Muscle of leg (tissue), 11 donors: Measurements from ENCODE around the gene CFAP300. TPM values are rescaled to one million over a fixed set of nuclear protein-coding genes. Genes with fewer than 3 reads are reported as not detected.
A peak's percentile ranks its signal among the peaks of the same experiment; 100 is the strongest.

Experiments
- DNase-seq: peaks from one replicate; pipeline ENCODE4 v3.0.0; 2013
- H3K27ac ChIP-seq: one replicate; pipeline ENCODE4 v1.5.1; 2013; ENCODE audit warnings: mild to moderate bottlenecking, low read length, control low read depth
- H3K27me3 ChIP-seq: one replicate; pipeline ENCODE4 v1.6.1; 2013; ENCODE audit warnings: low read length; ENCODE audit not compliant: control insufficient read depth, insufficient read depth
- H3K36me3 ChIP-seq: one replicate; pipeline ENCODE4 v1.6.1; 2013; ENCODE audit warnings: low read length; ENCODE audit not compliant: control insufficient read depth, insufficient read depth
- H3K4me1 ChIP-seq: one replicate; pipeline ENCODE4 v1.6.1; 2013; ENCODE audit warnings: low read length; ENCODE audit not compliant: control insufficient read depth, insufficient read depth
- H3K4me3 ChIP-seq: one replicate; pipeline ENCODE4 v1.5.1; 2013; ENCODE audit warnings: low read length, control low read depth
- H3K9me3 ChIP-seq: replicated peaks from 2 replicates; pipeline ENCODE4 v1.6.1; 2013; ENCODE audit warnings: low read depth, low read length; ENCODE audit not compliant: control insufficient read depth
- WGBS: methylation state at CpG from one replicate; pipeline ENCODE4 v1.1.5; 2013; ENCODE audit warnings: missing lambda C conversion rate; ENCODE audit not compliant: insufficient coverage; 5-methylcytosine and 5-hydroxymethylcytosine counted together
- polyA plus RNA-seq, 8 donors: library from polyadenylated mRNA; unstranded; fragments of 120-200 nt; gene quantifications; one replicate each; pipeline versions ENCODE4 v1.2.1 to v1.2.3, GENCODE V29; 2013; ENCODE audit warnings: inconsistent platforms in 1 of 8, low replicate concordance in 1 of 8; ENCODE audit not compliant: insufficient read length in 8 of 8, insufficient read depth in 1 of 8
- total RNA-seq: library from RNA; stranded (reverse); fragments of 120-200 nt; gene quantifications from one replicate; pipeline ENCODE4 v1.2.4, GENCODE V29; 2013

Gene CFAP300
- total and polyA plus RNA-seq, 9 donors, result 1.6 to 4.2 (median 2.3) TPM

DNA sequence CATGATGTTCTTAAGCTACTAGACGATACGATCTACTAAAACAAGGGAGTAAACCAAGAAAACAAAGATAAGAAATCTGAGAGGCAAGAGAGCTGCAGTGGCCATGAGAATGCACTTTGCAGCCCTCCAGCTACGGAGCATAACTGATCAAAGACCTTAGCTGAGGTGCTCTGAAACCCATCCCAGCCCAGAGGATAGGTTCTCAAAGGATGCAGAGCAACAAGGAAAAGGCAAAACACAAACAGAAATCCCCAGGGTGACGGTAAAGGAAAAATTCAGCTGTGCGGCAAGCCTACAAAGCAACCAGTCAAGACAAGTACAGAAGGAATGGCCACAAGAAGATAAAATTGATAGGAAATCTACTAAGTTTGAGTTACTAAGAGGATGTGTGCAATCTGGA is 32.5 kb upstream of the CFAP300 start:
- Histone ChIP-seq H3K9me3 (no peaks in the 10 kb centered on the region), H3K36me3 (no peaks in the 10 kb centered on the region), H3K27ac (no peak overlapping the region), H3K27me3 (no peaks in the 10 kb centered on the region), H3K4me1 (peaks cover 4% of the 10 kb centered on the region), H3K4me3 (no peak overlapping the region)
- WGBS, result 89% methylated on average over 3 of the region's 5 CpGs
- DNase-seq, result no peak

DNA sequence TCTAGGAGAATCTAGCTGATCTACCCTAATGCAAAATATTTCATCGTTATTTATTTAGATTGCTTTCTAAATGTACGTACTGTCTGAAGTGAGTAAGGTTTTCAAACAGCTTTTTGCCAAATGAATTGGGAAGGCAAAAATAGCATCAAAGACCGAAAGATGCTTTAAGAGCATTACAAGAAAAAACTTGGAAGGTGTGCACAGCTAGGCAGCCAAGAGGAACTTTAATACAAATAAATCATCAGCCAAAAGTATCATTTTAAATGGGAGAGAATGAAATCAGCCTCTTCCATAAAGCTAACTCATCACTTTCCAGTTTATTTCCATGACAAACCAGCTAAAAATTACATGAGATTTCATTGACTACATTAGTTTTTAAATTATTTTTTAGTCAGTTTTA is 30.2 kb upstream of the CFAP300 start:
- no peaks in the 10 kb centered on the region for H3K27me3 ChIP-seq
- WGBS, result no CpG with 5 or more reads among the region's 3 CpGs
- peak; percentile 81 for DNase-seq

DNA sequence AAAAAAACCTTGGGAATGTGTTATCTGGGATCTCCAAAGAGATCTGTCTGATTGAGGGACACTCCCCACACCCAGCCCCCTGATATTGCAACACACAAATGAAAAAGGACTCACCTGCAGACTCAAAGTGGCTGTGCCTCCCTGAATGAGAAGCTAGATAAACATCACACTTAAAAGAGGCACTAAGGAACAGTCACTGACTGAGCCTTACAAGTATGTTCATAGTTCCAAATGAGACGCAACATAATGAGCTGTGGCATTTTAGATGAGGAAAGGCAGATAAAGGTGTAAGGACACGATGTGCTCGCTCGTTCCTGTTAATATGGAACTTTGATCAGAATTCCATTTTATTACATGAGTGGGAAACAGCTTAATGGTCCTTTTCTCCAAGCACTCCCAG is 21.0 kb upstream of the CFAP300 start:
- no peaks in the 10 kb centered on the region for H3K9me3 ChIP-seq
- H3K36me3 ChIP-seq, result no peaks in the 10 kb centered on the region
- no peaks in the 10 kb centered on the region for H3K27me3 ChIP-seq
- H3K27ac ChIP-seq, result no peak overlapping the region
- WGBS, result 100% methylated on average over 1 of the region's 4 CpGs
- no peaks in the 10 kb centered on the region for H3K4me1 ChIP-seq
- H3K4me3 ChIP-seq, result no peak overlapping the region
- DNase-seq, result no peak

More for the DNA sequence above, 30.2 kb upstream of the CFAP300 start:
- Histone ChIP-seq H3K4me1 (no peaks in the 10 kb centered on the region), H3K36me3 (no peaks in the 10 kb centered on the region), H3K27ac (no peak overlapping the region), H3K4me3 (no peak overlapping the region), H3K9me3 (no peaks in the 10 kb centered on the region)

DNA sequence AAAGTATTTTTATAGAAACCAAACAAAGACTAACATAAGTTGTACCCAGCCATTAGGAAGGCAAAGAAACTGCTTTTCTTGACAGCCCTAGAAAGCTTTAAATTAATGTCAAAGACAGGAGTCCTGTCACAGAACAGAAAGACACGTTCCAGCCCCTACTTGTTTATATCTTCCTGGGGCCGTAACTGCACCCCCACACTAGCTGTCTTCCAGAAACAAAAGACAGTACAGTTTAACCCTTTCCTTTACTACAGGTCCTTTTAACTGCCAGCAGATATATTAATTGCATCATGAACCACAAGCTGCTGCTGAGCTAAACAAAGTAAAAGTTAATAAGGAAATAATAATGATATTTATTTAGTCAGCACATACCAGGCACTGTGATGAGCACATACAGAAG is 20.3 kb upstream of the CFAP300 start:
- WGBS, result 6% methylated on average over 2 of the region's 2 CpGs
- no peak overlapping the region for H3K4me3 ChIP-seq
- no peak overlapping the region for H3K27ac ChIP-seq
- H3K27me3 ChIP-seq, result no peaks in the 10 kb centered on the region
- no peaks in the 10 kb centered on the region for H3K9me3 ChIP-seq
- no peaks in the 10 kb centered on the region for H3K36me3 ChIP-seq
- H3K4me1 ChIP-seq, result no peaks in the 10 kb centered on the region
- no peak for DNase-seq

DNA sequence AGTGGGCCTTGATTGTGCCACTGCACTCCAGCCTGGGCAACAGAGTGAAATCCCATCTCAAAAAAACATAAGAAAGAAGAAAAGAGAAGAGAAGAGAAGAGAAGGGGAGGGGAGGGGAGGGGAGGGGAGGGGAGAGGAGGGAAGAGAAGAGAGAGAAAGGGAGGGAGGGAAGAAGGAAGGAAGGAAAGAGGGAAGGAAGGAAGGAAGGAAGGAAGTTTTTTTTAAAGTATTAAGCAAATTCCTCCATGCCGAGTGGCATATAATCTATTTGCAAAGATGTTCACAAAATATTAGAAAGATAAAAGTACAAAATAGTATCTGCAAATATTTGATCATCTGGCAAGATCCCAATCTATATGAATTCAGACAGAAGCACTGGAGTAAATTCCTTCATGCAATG is 10.5 kb upstream of the CFAP300 start:
- WGBS, result no CpG with 5 or more reads among the region's 1 CpG
- H3K27ac ChIP-seq, result no peak overlapping the region
- no peaks in the 10 kb centered on the region for H3K27me3 ChIP-seq

DNA sequence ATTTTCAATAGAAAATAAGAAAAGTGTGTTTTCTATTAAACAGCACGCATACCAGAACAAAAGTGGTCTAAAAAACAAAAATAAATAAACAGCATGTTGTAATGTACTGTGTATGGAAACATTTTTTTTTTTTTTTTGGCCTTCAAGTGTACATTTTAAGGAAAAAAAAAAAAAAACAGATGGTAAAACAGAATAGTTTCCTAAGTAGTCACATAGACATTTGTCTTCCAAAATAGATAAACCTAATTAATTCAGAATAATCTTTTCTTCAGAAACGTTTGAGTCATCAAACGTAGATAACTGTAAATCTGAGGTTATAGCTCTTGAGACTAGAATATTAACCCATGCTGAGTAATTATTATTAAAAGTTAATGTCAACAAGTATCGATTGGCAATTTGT is 396 bp upstream of the CFAP300 start:
- peaks cover 10% of the 10 kb centered on the region for H3K27me3 ChIP-seq
- no CpG with 5 or more reads among the region's 4 CpGs for WGBS
- peak; percentile 70 for DNase-seq
- H3K36me3 ChIP-seq, result no peaks in the 10 kb centered on the region
- H3K4me1 ChIP-seq, result peaks cover 4% of the 10 kb centered on the region
- peak overlapping the region; percentile 68 for H3K4me3 ChIP-seq
- H3K27ac ChIP-seq, result no peak overlapping the region
- H3K9me3 ChIP-seq, result no peaks in the 10 kb centered on the region

More for the DNA sequence above, 10.5 kb upstream of the CFAP300 start:
- Histone ChIP-seq H3K9me3 (no peaks in the 10 kb centered on the region), H3K36me3 (no peaks in the 10 kb centered on the region), H3K4me1 (no peaks in the 10 kb centered on the region), H3K4me3 (no peak overlapping the region)
- DNase-seq, result no peak

DNA sequence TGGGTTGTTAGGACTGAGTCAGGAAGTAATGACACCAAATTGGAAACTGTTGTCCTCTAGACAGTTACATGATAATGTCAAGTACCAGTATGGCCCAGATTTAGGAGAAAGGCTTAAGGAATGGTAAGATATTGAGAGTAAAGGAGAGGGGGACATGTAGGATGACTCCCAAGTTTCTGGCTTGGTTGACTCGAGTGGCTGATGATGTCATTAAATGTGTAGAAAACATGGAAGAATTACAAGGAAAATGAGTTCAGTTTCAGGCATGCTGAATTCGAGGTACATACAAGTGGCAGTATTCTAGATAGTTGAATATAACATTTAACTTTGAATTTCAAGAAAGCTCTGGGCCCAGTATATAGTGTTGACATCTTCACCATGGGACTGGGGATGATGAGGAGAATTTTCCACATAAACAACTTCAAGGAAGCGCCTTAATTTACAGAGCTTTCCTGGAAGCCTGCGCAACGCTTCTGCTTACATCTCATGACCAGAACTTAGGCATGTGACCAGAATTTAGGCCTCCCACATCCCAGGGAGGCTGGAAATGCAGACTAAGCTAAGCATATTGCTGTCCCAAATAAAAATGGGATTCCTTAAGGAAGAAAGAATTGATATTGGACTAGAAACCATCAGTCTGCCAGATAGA is 3.8 kb downstream of the CFAP300 start:
- peak; percentile 27 for DNase-seq
- Histone ChIP-seq H3K36me3 (no peaks in the 10 kb centered on the region), H3K27ac (no peak overlapping the region), H3K4me3 (no peak overlapping the region), H3K9me3 (no peaks in the 10 kb centered on the region), H3K4me1 (peaks cover 4% of the 10 kb centered on the region), H3K27me3 (peaks cover 10% of the 10 kb centered on the region)
- WGBS, result 67% methylated on average over 2 of the region's 5 CpGs

DNA sequence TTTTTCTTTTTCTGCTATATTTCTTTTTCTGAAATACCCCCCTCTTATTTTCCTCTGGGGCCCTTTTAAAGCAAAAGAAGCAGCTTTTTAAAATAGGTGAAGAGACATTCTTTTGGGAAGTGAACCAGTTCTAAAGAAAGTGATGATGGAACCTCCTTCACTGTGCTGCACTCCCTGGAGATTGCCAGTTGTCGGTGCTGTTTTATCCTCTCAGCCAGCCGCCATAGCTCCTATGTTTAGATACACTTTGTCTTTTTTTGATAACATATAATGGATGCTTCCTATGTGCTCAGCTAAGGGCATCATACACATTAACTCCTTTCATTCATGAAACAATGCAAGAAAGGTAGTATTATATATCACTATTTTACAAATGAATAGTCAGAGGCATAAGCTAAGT is 14.0 kb downstream of the CFAP300 start:
- no peaks in the 10 kb centered on the region for H3K27me3 ChIP-seq
- H3K4me1 ChIP-seq, result no peaks in the 10 kb centered on the region
- H3K36me3 ChIP-seq, result no peaks in the 10 kb centered on the region
- no peak for DNase-seq
- no peaks in the 10 kb centered on the region for H3K9me3 ChIP-seq
- H3K4me3 ChIP-seq, result no peak overlapping the region
- no peak overlapping the region for H3K27ac ChIP-seq
- WGBS, result no CpG with 5 or more reads among the region's 2 CpGs

DNA sequence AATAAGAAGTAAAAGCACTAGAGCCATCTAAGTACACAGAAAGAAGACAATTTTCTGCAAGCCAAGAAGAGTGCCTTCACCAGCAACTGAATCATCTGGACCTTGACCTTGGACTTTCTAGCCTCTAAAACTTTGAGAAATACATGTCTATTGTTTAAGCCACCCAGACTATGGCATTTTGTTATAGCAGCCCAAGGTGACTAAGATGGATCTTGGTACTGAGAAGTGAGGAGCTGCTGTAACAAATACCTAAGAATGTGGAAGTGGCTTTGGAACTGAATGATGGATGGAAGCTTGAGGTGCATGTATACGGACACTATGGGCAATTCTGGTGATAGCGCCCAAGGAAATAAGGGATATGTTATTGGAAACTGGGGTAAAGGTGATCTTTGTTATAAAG is 14.9 kb downstream of the CFAP300 start:
- WGBS, result 100% methylated on average over 2 of the region's 2 CpGs
- no peaks in the 10 kb centered on the region for H3K27me3 ChIP-seq
- H3K4me3 ChIP-seq, result no peak overlapping the region

DNA sequence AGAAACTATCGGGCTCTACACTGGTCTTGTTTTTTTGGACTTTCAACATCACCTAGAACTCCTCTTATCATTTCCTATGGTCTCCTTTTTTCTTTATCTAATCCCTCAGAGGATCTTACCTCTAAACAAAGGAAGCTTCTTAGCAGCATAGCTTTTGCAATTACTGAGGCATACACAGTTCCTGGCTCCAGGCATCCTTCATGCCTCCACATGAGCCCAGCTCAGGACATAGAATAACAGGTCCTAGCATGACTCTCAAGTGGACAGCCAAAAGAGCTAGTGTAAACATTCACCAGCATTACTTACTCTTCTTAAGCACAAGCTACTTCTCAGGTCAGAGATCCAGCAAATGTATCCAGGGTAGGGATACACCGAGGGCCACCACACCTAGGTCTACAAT is 17.1 kb downstream of the CFAP300 start:
- H3K27ac ChIP-seq, result no peak overlapping the region
- no peak for DNase-seq
- H3K4me3 ChIP-seq, result no peak overlapping the region
- H3K4me1 ChIP-seq, result no peaks in the 10 kb centered on the region
- no peaks in the 10 kb centered on the region for H3K36me3 ChIP-seq
- no peaks in the 10 kb centered on the region for H3K9me3 ChIP-seq
- 100% methylated on average over 1 of the region's 2 CpGs for WGBS
- no peaks in the 10 kb centered on the region for H3K27me3 ChIP-seq

More for the DNA sequence above, 14.9 kb downstream of the CFAP300 start:
- Histone ChIP-seq H3K27ac (no peak overlapping the region), H3K9me3 (no peaks in the 10 kb centered on the region), H3K36me3 (no peaks in the 10 kb centered on the region), H3K4me1 (no peaks in the 10 kb centered on the region)
- no peak for DNase-seq

DNA sequence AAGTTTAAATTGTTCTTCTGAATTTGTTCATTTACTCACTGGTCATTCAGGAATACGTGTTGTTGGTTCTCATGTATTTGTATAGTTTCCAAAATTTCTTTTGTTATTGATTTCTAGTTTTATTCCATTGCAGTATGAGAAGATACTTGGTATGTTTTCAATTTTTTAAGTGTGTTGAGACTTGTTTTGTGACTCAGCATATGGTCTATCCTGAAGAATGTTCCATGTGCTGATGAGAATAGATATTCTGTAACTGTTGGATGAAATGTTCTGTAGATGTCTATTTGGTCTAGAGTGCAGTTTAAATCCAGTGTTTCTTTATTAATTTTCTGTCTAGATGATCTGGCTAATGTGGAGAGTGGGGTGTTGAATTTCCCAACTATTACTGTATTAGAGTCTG is 23.5 kb downstream of the CFAP300 start:
- H3K36me3 ChIP-seq, result no peaks in the 10 kb centered on the region
- no CpG with 5 or more reads among the region's 1 CpG for WGBS
- no peak for DNase-seq
- peaks cover 22% of the 10 kb centered on the region for H3K9me3 ChIP-seq
- no peak overlapping the region for H3K27ac ChIP-seq
- no peaks in the 10 kb centered on the region for H3K4me1 ChIP-seq
- H3K4me3 ChIP-seq, result no peak overlapping the region
- no peaks in the 10 kb centered on the region for H3K27me3 ChIP-seq
